GM23338 (cell line): Measurements from ENCODE around the gene IGSF21. TPM values are rescaled to one million over a fixed set of nuclear protein-coding genes. Genes with fewer than 3 reads are reported as not detected.

Source experiments
- ATAC-seq: fragments of 200-7000 bp; cut with Tn5 transposase; 3 replicates; pipeline ENCODE4 v1.9.1; 2020
- DNase-seq: peaks from one replicate; pipeline ENCODE4 v3.0.0-alpha.2; 2015; ENCODE audit warnings: low spot score
- H2AFZ ChIP-seq: fragments of 200-600 bp; sonication (generic); 2 replicates; pipeline ENCODE4 v1.8.0; 2016; ENCODE audit warnings: antibody characterized with exemption, mild to moderate bottlenecking, moderate library complexity
- H3F3A ChIP-seq: fragments of 200-600 bp; sonication (generic); replicated peaks from 2 replicates; pipeline ENCODE4 v1.8.0; 2017; ENCODE audit warnings: antibody characterized with exemption, mixed run types, low read depth
- H3K27ac ChIP-seq: fragments of 200-600 bp; sonication (generic); 2 replicates; pipeline ENCODE4 v1.6.1; 2016; ENCODE audit warnings: low read depth
- H3K27me3 ChIP-seq: fragments of 200-600 bp; sonication (generic); 2 replicates; pipeline ENCODE4 v1.8.0; 2016; ENCODE audit warnings: mild to moderate bottlenecking, mixed run types, moderate library complexity; ENCODE audit not compliant: insufficient read depth
- H3K36me3 ChIP-seq: fragments of 200-600 bp; sonication (generic); 2 replicates; pipeline ENCODE4 v1.8.0; 2016; ENCODE audit warnings: mild to moderate bottlenecking; ENCODE audit not compliant: insufficient read depth
- H3K4me1 ChIP-seq: fragments of 200-600 bp; sonication (generic); 2 replicates; pipeline ENCODE4 v1.8.0; 2016; ENCODE audit warnings: mild to moderate bottlenecking, moderate library complexity; ENCODE audit not compliant: insufficient read depth
- H3K4me2 ChIP-seq: fragments of 200-600 bp; sonication (generic); 2 replicates; pipeline ENCODE4 v1.7.1; 2017; ENCODE audit warnings: mixed run types
- H3K4me3 ChIP-seq: fragments of 200-600 bp; sonication (generic); 2 replicates; pipeline ENCODE4 v1.6.1; 2016; ENCODE audit warnings: mixed run types
- H3K79me2 ChIP-seq: fragments of 200-600 bp; sonication (generic); replicated peaks from 2 replicates; pipeline ENCODE4 v1.8.0; 2017; ENCODE audit warnings: mild to moderate bottlenecking; ENCODE audit not compliant: insufficient read depth
- H3K9me2 ChIP-seq: fragments of 200-600 bp; sonication (generic); 2 replicates; pipeline ENCODE4 v1.8.0; 2017; ENCODE audit not compliant: insufficient read depth
- H4K20me1 ChIP-seq: fragments of 200-600 bp; sonication (generic); replicated peaks from 2 replicates; pipeline ENCODE4 v1.8.0; 2017; ENCODE audit warnings: mild to moderate bottlenecking; ENCODE audit not compliant: insufficient read depth
- H3K27ac Mint-ChIP-seq: 2 replicates; pipeline ENCODE4 v1.8.0; 2020; ENCODE audit warnings: inconsistent platforms, mild to moderate bottlenecking, moderate library complexity, mixed read lengths
- H3K27me3 Mint-ChIP-seq: 3 replicates; pipeline ENCODE4 v1.8.0; 2022; ENCODE audit warnings: low read depth, mild to moderate bottlenecking, moderate library complexity, mixed read lengths, inconsistent platforms; ENCODE audit not compliant: insufficient read depth, poor library complexity
- H3K36me3 Mint-ChIP-seq: 3 replicates; pipeline ENCODE4 v1.8.0; 2021; ENCODE audit warnings: low read depth, mild to moderate bottlenecking, inconsistent platforms, moderate library complexity, mixed read lengths
- H3K4me1 Mint-ChIP-seq: 3 replicates; pipeline ENCODE4 v1.8.0; 2020; ENCODE audit warnings: mild to moderate bottlenecking, inconsistent platforms, mixed read lengths
- H3K4me3 Mint-ChIP-seq: 3 replicates; pipeline ENCODE4 v1.8.0; 2021; ENCODE audit warnings: moderate library complexity, mild to moderate bottlenecking, inconsistent platforms, mixed read lengths
- H3K9me3 Mint-ChIP-seq: 3 replicates; pipeline ENCODE4 v1.8.0; 2020; ENCODE audit warnings: moderate library complexity, mild to moderate bottlenecking, inconsistent platforms, mixed read lengths
- CREB1 ChIP-seq: fragments of 250-450 bp; sonication (Bioruptor Pico); IDR thresholded peaks from 2 replicates; pipeline ENCODE4 v1.5.0; 2020; ENCODE audit warnings: low read depth, mild to moderate bottlenecking, moderate library complexity
- CTCF ChIP-seq, 2 experiments: fragments of 200-600 bp in 1 of 2; sonication (generic) in 1 of 2; conservative IDR thresholded peaks; 2 replicates each; pipeline versions ENCODE4 v1.5.1 to v1.6.1; 2016 to 2017; ENCODE audit warnings: antibody characterized with exemption in 2 of 2, low read depth in 2 of 2, mild to moderate bottlenecking in 2 of 2, moderate library complexity in 1 of 2
- ETS1 ChIP-seq: IDR thresholded peaks from 2 replicates; pipeline ENCODE4 v1.6.1; 2016; ENCODE audit warnings: antibody characterized with exemption
- EZH2phosphoT487 ChIP-seq: fragments of 200-600 bp; sonication (generic); IDR thresholded peaks from one replicate; pipeline ENCODE4 v1.8.1; 2018; ENCODE audit warnings: antibody characterized with exemption; ENCODE audit not compliant: unreplicated experiment
- JUNB ChIP-seq: IDR thresholded peaks from one replicate; pipeline ENCODE4 v1.6.1; 2016; ENCODE audit warnings: antibody characterized with exemption; ENCODE audit not compliant: unreplicated experiment
- NANOG ChIP-seq: IDR thresholded peaks from 2 replicates; pipeline ENCODE4 v1.6.1; 2016; ENCODE audit warnings: antibody characterized with exemption, borderline replicate concordance
- POLR2AphosphoS5 ChIP-seq: IDR thresholded peaks from 2 replicates; pipeline ENCODE4 v1.6.1; 2016; ENCODE audit warnings: antibody characterized with exemption, low read depth
- REST ChIP-seq: IDR thresholded peaks from one replicate; pipeline ENCODE4 v1.6.1; 2018; ENCODE audit warnings: antibody characterized with exemption; ENCODE audit not compliant: unreplicated experiment
- STAT1 ChIP-seq: IDR thresholded peaks from one replicate; pipeline ENCODE4 v1.6.1; 2016; ENCODE audit warnings: antibody characterized with exemption; ENCODE audit not compliant: unreplicated experiment
- ZNF114 ChIP-seq: fragments of 250-450 bp; sonication (Bioruptor Pico); IDR thresholded peaks from 2 replicates; pipeline ENCODE4 v1.5.0; 2020; ENCODE audit warnings: mild to moderate bottlenecking, moderate library complexity
- ZNF331 ChIP-seq: fragments of 250-450 bp; sonication (Bioruptor Pico); IDR thresholded peaks from 2 replicates; pipeline ENCODE4 v1.5.0; 2020; ENCODE audit warnings: low read depth, mild to moderate bottlenecking, moderate library complexity
- ZNF462 ChIP-seq: fragments of 250-450 bp; sonication (Bioruptor Pico); IDR thresholded peaks from 2 replicates; pipeline ENCODE4 v1.5.0; 2020; ENCODE audit warnings: mild to moderate bottlenecking, moderate library complexity
- polyA plus RNA-seq: library from polyadenylated mRNA; unstranded; fragments of >200 nt; fragmentation: Nextera tagmentation; extraction: Ambion mirVana; gene quantifications from 2 replicates; pipeline ENCODE4 v1.2.1, GENCODE V29; 2016
- total RNA-seq: library from RNA; depleted of rRNA; stranded (reverse); fragments of >200 nt; shearing (Covaris generic); gene quantifications from 2 replicates; pipeline ENCODE4 v1.2.3, GENCODE V29; 2014

IGSF21 gene
- total and polyA plus RNA-seq, 2 experiments from 2014 or later = 15.6 to 15.7 TPM

GRCh38 chr1:18307329-18307898, 199.8 kb downstream of the IGSF21 start (continued):
- TF ChIP-seq POLR2AphosphoS5 = no peak
- no peak for TF ChIP-seq ETS1
- no peak for TF ChIP-seq CTCF (conservative IDR thresholded peaks at IDR 0.05; ENCODE audit: low read depth in 2 of 2)
- TF ChIP-seq EZH2phosphoT487 = no peak
- no peak for TF ChIP-seq ZNF114 (CRISPR knock-in tag)
- no peak for TF ChIP-seq ZNF331 (CRISPR knock-in tag)
- no peak for TF ChIP-seq REST
- TF ChIP-seq STAT1 = no peak

- H3K4me1 ChIP-seq = peaks cover 4% of the 10 kb centered on the region; the same call in 1 of the 2 replicates
- H3F3A ChIP-seq = no peaks in the 10 kb centered on the region
- no peak overlapping the region for H3K27ac Mint-ChIP-seq
- no peaks in the 10 kb centered on the region for H3K27me3 ChIP-seq
- H3K36me3 ChIP-seq = no peaks in the 10 kb centered on the region
- no peaks in the 10 kb centered on the region for H3K79me2 ChIP-seq
- peaks cover 3% of the 10 kb centered on the region; the same call in 1 of the 3 replicates for H3K36me3 Mint-ChIP-seq
- H3K4me2 ChIP-seq = no peak overlapping the region
- H3K9me3 Mint-ChIP-seq = no peaks in the 10 kb centered on the region
- peaks cover 4% of the 10 kb centered on the region for H3K27me3 Mint-ChIP-seq
- DNase-seq (no peak), ATAC-seq (no peak)
- no peak overlapping the region for H3K4me3 Mint-ChIP-seq
- H3K4me1 Mint-ChIP-seq = peaks cover 6% of the 10 kb centered on the region; the same call in 2 of the 3 replicates
- H4K20me1 ChIP-seq = no peaks in the 10 kb centered on the region
- no peak overlapping the region for H3K27ac ChIP-seq
- no peaks in the 10 kb centered on the region for H3K9me2 ChIP-seq
- H2AFZ ChIP-seq = no peak overlapping the region
- no peak overlapping the region for H3K4me3 ChIP-seq
- TF ChIP-seq ZNF462 (CRISPR knock-in tag) (no peak), CREB1 (CRISPR knock-in tag) (no peak), ZNF331 (CRISPR knock-in tag) (no peak), NANOG (no peak), JUNB (no peak)
Measured at GRCh38 chr1:18309552-18310155, 202.1 kb downstream of the IGSF21 start.
